ENCODE data around the gene VCAN.
A peak's percentile ranks its signal among the peaks of the same experiment; 100 is the strongest.

DNA sequence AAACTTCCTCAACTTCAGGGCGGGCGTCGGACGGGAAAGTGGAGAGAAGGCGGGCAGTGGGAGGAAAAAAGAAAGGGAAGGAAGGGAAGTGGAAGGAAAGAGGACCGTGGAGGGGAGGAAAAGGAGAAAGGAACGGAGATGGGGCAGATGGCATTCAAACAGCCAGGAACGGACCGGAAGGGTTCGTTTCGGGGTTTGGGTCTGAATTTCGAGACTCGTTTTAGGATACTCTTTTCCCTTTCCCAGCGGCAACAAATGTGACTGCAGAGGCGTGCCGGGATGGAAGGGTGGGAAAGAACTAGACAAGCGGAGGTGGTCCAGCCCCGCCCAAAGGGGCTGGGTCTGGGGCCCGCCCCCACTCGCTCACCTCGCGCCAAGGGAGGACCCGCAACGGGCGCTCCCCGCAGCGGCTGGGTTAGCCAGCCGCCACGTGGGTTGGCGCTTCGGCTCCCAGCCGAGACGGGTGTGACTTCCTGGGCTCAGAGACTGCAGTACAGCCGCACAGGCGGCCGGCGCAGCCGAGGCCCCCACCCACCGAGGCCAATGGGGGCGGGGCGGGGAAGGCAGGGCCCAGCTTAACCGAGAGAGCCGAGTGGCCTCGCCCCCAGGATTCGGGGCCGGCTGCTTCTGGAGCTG, 2.7 kb downstream of the VCAN start:
- no peak for TF ChIP-seq CTCF (IDR thresholded peaks at IDR 0.05)
- TF ChIP-seq POLR2A (IDR thresholded peaks at IDR 0.05): peak in 1 of 2 donors; percentile 29

Measured in heart left ventricle (tissue), 13 donors.